HG02798 (cell line): ENCODE measurements around the gene DHX34.
"Not testable (repeated sequence)": the region's sequence is repeated elsewhere in the genome, so short reads cannot be mapped to it uniquely, and the experiment has no call there.

Experiments
- ATAC-seq: cut with Tn5 transposase; IDR thresholded peaks from one replicate; pipeline ENCODE4 v1.9.1; 2021; ENCODE audit warnings: mild to moderate bottlenecking; ENCODE audit not compliant: unreplicated experiment, poor library complexity

Gene DHX34

GRCh38 chr19:47386582-47386981 lies 37.5 kb downstream of the DHX34 start:
- not testable (repeated sequence) for ATAC-seq

GRCh38 chr19:47387623-47388022 lies 38.5 kb downstream of the DHX34 start:
- ATAC-seq = not testable (repeated sequence)

- not testable (repeated sequence) for ATAC-seq
These were observed 39.6 kb downstream of the DHX34 start for GRCh38 chr19:47388721-47389120.

GRCh38 chr19:47389150-47389556 lies 40.0 kb downstream of the DHX34 start:
- no peak for ATAC-seq

GRCh38 chr19:47390533-47391488 lies 41.7 kb downstream of the DHX34 start:
- ATAC-seq = no peak

GRCh38 chr19:47391510-47392223 lies 42.6 kb downstream of the DHX34 start:
- peak; percentile 43 for ATAC-seq

GRCh38 chr19:47398707-47399597 lies 49.8 kb downstream of the DHX34 start:
- ATAC-seq = no peak

GRCh38 chr19:47402504-47402903 lies 53.4 kb downstream of the DHX34 start:
- ATAC-seq = no peak

- ATAC-seq = no peak
These were observed 55.5 kb downstream of the DHX34 start for GRCh38 chr19:47404334-47405196.

- ATAC-seq = no peak
These were observed 56.1 kb downstream of the DHX34 start for GRCh38 chr19:47405197-47405550.

- ATAC-seq = no peak
These were observed 56.8 kb downstream of the DHX34 start for GRCh38 chr19:47405854-47406417.

GRCh38 chr19:47406711-47407416 lies 57.7 kb downstream of the DHX34 start:
- ATAC-seq = no peak

GRCh38 chr19:47407417-47407774 lies 58.3 kb downstream of the DHX34 start:
- no peak for ATAC-seq

GRCh38 chr19:47408156-47408938 lies 59.2 kb downstream of the DHX34 start:
- no peak for ATAC-seq

GRCh38 chr19:47411101-47411500 lies 62.0 kb downstream of the DHX34 start:
- ATAC-seq = no peak

GRCh38 chr19:47411696-47412095 lies 62.6 kb downstream of the DHX34 start:
- not testable (repeated sequence) for ATAC-seq

GRCh38 chr19:47413941-47414340 lies 64.8 kb downstream of the DHX34 start:
- ATAC-seq = no peak

- ATAC-seq = no peak
These were observed 65.4 kb downstream of the DHX34 start for GRCh38 chr19:47414469-47414868.
